ENCODE data around the gene CTDSP1. TPM values are rescaled to one million over a fixed set of nuclear protein-coding genes. Genes with fewer than 3 reads are reported as not detected.

The CTDSP1 gene
- total and polyA plus RNA-seq, 3 donors from 2014 or later, result 60.7 to 87.3 (median 65.2) TPM

DNA sequence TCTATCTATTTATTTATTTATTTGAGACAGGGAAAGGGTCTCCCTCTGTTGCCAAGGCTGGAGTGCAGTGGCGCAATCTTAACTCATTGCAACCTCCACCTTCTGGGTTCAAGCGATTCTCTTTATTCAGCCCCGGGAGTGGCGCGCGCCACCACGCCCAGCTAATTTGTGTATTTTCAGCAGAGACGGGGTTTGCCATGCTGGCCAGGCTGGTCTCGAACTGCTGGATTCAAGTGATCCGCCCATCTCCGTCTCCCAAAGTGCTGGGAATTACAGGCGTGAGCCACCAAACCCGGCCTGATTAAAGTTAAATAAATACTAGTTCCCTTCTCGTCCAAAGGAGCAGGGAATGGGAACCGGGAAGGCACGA is 4.2 kb upstream of the CTDSP1 start:
- H3K4me1 ChIP-seq, result peaks cover 22% of the 10 kb centered on the region
- WGBS, 2 donors, result 26 to 29% methylated on average over 16 of the region's 16 CpGs
- intact Hi-C loops (cut with DNase I; ENCODE audit: low total_unique reads), result loop anchor here (5.0 kb wide), 1 partner anchor 103 kb away; the partner anchor contains the start of gene TMBIM1
- H3K9me3 ChIP-seq, result no peaks in the 10 kb centered on the region
- DNase-seq, result no peak
- peak overlapping the region; percentile 97 to 99 for H3K4me3 ChIP-seq
- no peaks in the 10 kb centered on the region for H3K27me3 ChIP-seq
- no peaks in the 10 kb centered on the region for H3K36me3 ChIP-seq (ENCODE audit: low read depth, missing control alignments)
- no peak for TF ChIP-seq POLR2A (IDR thresholded peaks at IDR 0.05)
- TF ChIP-seq, protein P1, sequence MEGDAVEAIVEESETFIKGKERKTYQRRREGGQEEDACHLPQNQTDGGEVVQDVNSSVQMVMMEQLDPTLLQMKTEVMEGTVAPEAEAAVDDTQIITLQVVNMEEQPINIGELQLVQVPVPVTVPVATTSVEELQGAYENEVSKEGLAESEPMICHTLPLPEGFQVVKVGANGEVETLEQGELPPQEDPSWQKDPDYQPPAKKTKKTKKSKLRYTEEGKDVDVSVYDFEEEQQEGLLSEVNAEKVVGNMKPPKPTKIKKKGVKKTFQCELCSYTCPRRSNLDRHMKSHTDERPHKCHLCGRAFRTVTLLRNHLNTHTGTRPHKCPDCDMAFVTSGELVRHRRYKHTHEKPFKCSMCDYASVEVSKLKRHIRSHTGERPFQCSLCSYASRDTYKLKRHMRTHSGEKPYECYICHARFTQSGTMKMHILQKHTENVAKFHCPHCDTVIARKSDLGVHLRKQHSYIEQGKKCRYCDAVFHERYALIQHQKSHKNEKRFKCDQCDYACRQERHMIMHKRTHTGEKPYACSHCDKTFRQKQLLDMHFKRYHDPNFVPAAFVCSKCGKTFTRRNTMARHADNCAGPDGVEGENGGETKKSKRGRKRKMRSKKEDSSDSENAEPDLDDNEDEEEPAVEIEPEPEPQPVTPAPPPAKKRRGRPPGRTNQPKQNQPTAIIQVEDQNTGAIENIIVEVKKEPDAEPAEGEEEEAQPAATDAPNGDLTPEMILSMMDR (IDR thresholded peaks at IDR 0.05), result no peak
- peak overlapping the region; percentile 98 to 99 for H3K27ac ChIP-seq

DNA sequence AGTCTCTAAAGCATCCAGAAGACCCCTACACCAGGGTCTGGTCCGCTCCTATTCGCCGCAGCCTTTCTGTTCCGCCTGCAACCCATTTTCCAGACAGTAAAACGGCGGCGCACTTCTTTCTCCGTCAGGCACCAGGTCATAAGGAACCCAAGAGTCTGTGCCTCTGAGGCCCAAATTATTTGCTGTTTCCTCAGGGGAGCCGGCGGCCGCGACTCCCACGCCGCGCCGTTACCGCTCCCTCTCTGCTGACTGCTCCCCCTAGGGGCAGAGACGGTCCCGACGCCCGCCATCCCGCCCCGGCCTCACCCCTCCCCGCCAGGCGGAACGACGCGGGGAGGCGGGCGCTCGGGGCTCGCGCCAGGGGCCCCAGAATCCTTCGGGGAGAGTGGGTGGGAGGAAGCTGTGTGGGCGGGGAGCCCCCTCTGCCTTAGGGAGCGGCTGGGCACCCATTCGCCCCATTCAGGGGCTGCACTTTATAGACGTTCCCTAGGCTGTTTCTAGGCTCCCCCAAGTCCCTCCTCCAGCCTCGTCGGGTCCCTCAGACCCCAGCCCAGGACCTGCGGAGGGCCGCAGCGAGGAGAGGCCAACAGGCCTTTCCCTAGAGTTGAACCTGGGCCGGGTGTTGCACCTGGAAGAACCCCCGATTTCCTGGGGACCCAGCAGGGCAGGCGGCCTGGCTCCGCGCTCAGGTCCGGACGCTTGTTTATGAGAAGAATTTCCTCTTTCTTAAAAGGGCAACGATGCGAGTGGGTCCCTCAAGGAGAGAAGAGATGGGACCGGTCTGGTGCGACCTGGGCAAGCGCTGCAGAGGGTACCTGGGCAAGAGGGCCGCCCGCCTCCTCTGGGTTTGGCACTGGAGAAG is 3.6 kb upstream of the CTDSP1 start:
- 0 to 1% methylated on average over 17 to 50 of the region's 57 CpGs for WGBS, 2 donors
- H3K4me3 ChIP-seq, result peak overlapping the region; percentile 97 to 99
- TF ChIP-seq, protein P1 (IDR thresholded peaks at IDR 0.05), result peak; percentile 88 to 95 (median 94)
- no peak for TF ChIP-seq POLR2A (IDR thresholded peaks at IDR 0.05)
- H3K27me3 ChIP-seq, result no peaks in the 10 kb centered on the region
- H3K27ac ChIP-seq, result peak overlapping the region; percentile 98 to 99
- peak; percentile 92 for DNase-seq
- intact Hi-C loops (cut with DNase I; ENCODE audit: low total_unique reads), result loop anchor here (5.0 kb wide), 1 partner anchor 104 kb away; the partner anchor contains the start of gene TMBIM1
- no peaks in the 10 kb centered on the region for H3K36me3 ChIP-seq (ENCODE audit: low read depth, missing control alignments)
- peaks cover 22% of the 10 kb centered on the region for H3K4me1 ChIP-seq
- no peaks in the 10 kb centered on the region for H3K9me3 ChIP-seq

DNA sequence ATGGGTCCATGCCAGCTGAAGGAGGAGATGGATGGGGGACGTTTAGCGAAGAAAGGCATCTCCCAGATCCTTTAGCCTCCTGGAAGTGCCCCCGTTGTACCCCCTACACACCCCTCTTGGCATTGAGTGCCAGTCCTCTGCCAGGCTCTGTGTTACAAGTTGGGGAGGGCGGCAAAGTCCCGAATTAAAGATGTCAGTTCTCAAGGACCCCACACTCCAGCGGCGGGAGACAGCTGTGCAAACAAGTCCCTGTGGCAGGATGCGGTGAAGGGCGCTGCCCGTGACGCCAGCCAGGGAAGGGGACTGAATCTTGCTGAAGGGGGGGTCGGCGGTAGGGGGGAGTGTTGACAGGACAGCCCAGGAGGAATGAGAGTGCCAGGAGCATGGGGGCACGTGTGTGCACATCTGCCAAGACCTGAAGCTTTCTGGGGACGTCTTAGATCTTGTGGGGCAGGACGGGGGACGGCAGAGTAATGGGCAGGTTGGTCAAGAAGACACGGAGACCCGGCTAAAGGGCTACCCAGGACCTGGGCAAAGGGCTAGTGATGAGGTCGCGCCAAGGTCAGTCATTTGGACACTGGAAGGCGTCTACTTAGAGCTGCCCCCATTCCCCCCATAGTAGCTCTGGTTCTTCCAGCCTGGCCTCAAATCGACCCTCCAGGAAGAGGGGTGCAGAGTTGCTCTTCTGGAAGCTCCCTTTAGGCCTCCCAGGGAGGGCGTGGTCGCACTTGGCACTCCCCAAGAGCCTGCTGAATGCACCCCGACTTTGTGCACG is 2.8 kb upstream of the CTDSP1 start:
- H3K4me3 ChIP-seq, result peak overlapping the region; percentile 97 to 99
- H3K27me3 ChIP-seq, result no peaks in the 10 kb centered on the region
- WGBS, 2 donors, result 2% methylated on average over 22 to 27 of the region's 27 CpGs
- H3K9me3 ChIP-seq, result no peaks in the 10 kb centered on the region
- TF ChIP-seq, protein P1 (IDR thresholded peaks at IDR 0.05), result no peak
- no peak for TF ChIP-seq POLR2A (IDR thresholded peaks at IDR 0.05)
- no peaks in the 10 kb centered on the region for H3K36me3 ChIP-seq (ENCODE audit: low read depth, missing control alignments)
- H3K4me1 ChIP-seq, result peaks cover 30% of the 10 kb centered on the region
- intact Hi-C loops (cut with DNase I; ENCODE audit: low total_unique reads), result loop anchor here (5.0 kb wide), 1 partner anchor 105 kb away; the partner anchor contains the start of gene TMBIM1
- peak; percentile 71 for DNase-seq
- peak overlapping the region; percentile 98 to 99 for H3K27ac ChIP-seq

DNA sequence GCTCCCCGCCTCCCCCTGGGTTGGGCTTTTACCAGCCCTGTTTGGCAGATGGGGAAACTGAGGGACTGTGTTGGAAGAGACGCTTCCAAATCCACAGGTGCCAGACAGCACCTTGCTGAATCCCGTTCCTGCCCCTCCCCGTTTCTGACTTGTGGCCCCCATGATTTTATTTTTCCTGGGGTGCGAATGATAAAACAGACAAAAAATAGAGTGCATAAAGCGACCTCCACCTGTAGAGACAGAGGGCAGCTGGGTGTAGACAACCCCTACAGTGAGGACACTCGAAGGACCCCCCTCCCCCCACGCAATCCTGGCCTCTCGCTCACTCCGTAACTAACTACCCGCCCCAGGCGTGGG is 2.2 kb upstream of the CTDSP1 start:
- Histone ChIP-seq H3K27ac (peak overlapping the region; percentile 98 to 99), H3K36me3 (ENCODE audit: low read depth, missing control alignments) (no peaks in the 10 kb centered on the region), H3K27me3 (no peaks in the 10 kb centered on the region), H3K4me3 (peak overlapping the region; percentile 97 to 99), H3K4me1 (peaks cover 31% of the 10 kb centered on the region), H3K9me3 (no peaks in the 10 kb centered on the region)
- intact Hi-C loops (cut with DNase I; ENCODE audit: low total_unique reads), result loop anchor here (5.0 kb wide), 1 partner anchor 105 kb away; the partner anchor contains the start of gene TMBIM1
- WGBS, 2 donors, result 4 to 6% methylated on average over 9 to 12 of the region's 12 CpGs
- no peak for TF ChIP-seq POLR2A (IDR thresholded peaks at IDR 0.05)
- TF ChIP-seq, protein P1 (IDR thresholded peaks at IDR 0.05), result no peak
- DNase-seq, result no peak

Measured in testis (tissue), 3 donors.